Psoas muscle (tissue), 8 donors: ENCODE data around the gene TENM4. TPM values are rescaled to one million over a fixed set of nuclear protein-coding genes. Genes with fewer than 3 reads are reported as not detected.

ENCODE experiments used
- ATAC-seq, 4 donors: fragments of 200-7000 bp; cut with Tn5 transposase; one replicate each; pipeline ENCODE4 v1.9.1; 2020; ENCODE audit warnings: moderate library complexity in 3 of 4, mild to moderate bottlenecking in 2 of 4
- DNase-seq, 2 donors: peaks; one replicate each; pipeline ENCODE4 v3.0.0-alpha.2; 2020
- H3K27ac ChIP-seq: fragments of 200-600 bp; one replicate; pipeline ENCODE4 v1.8.0; 2022
- H3K27me3 ChIP-seq, 3 donors: fragments of 200-600 bp in 1 of 3; one replicate each; pipeline versions ENCODE4 v1.6.1 to v1.8.0; 2013 to 2022; ENCODE audit warnings: low read length in 2 of 3, mild to moderate bottlenecking in 2 of 3, moderate library complexity in 1 of 3; ENCODE audit not compliant: insufficient read depth in 3 of 3
- H3K36me3 ChIP-seq, 2 donors: fragments of 200-600 bp in 1 of 2; one replicate each; pipeline versions ENCODE4 v1.6.1 to v1.8.0; 2013 to 2022; ENCODE audit warnings: low read depth in 1 of 2, mild to moderate bottlenecking in 1 of 2, moderate library complexity in 1 of 2; ENCODE audit not compliant: insufficient read depth in 1 of 2
- H3K4me1 ChIP-seq: fragments of 200-600 bp; one replicate; pipeline ENCODE4 v1.8.0; 2022
- H3K4me3 ChIP-seq: fragments of 200-600 bp; one replicate; pipeline ENCODE4 v1.8.0; 2022; ENCODE audit warnings: mild to moderate bottlenecking
- H3K9me3 ChIP-seq: fragments of 200-600 bp; one replicate; pipeline ENCODE4 v1.8.0; 2022
- CTCF ChIP-seq: fragments of 200-600 bp; IDR thresholded peaks from one replicate; pipeline ENCODE4 v1.8.0; 2022; ENCODE audit warnings: antibody characterized with exemption
- WGBS, 3 donors: extraction: QIAGEN DNeasy Blood & Tissue Kit; methylation state at CpG; one replicate each; pipeline versions ENCODE4 v1.1.6 to v1.1.7; 2013; 5-methylcytosine and 5-hydroxymethylcytosine counted together
- intact Hi-C, 2 donors: fragments of 100-400 bp; cut with DNase I; formaldehyde crosslinking; loops; one replicate each; pipeline versions ENCODE4 v1.11.0 to v1.14.2; 2022
- polyA plus RNA-seq, 3 donors: library from polyadenylated mRNA; stranded (reverse); fragments of 200-250 nt; gene quantifications; one replicate each; pipeline ENCODE4 v1.2.3, GENCODE V29; 2013
- total RNA-seq, 4 donors: library from RNA; stranded (reverse); fragmentation: NEBNext Ultra II Directional in 2 of 4; extraction: Animal tissue kit (Norgen Biotek cat#: 25700) in 2 of 4; gene quantifications; one replicate each; pipeline versions ENCODE4 v1.2.1 to v1.2.4, GENCODE V29; 2021 to 2023
- donor health status: healthy with polysubstance abuse.
- donor health status: DM: no; HTN: no; CAD: no; lungs with moderate emphysema.
- donor health status: Bipolar disorder and iron deficiency.
- donor health status: healthy.
- donor health status: DM: yes; HTN: yes; CAD: no.
- donor health status: DM: no; HTN: no; CAD: no.
- donor health status: DM: no; HTN: no; CAD: no.
- donor health status: DM: yes; HTN: yes; CAD: no.

The TENM4 gene
- total and polyA plus RNA-seq, 7 donors = 0.05 to 1.7 (median 0.48) TPM

GRCh38 chr11:78841456-78842060 lies 599.3 kb downstream of the TENM4 start:
- Histone ChIP-seq H3K27me3 (no peaks in the 10 kb centered on the region), H3K9me3 (no peaks in the 10 kb centered on the region), H3K4me3 (no peak overlapping the region), H3K4me1 (no peaks in the 10 kb centered on the region), H3K36me3 (no peaks in the 10 kb centered on the region), H3K27ac (no peak overlapping the region)
- intact Hi-C loops = no loop called here
- DNase-seq (no peak), ATAC-seq (no peak)
- no peak for TF ChIP-seq CTCF
- WGBS, 3 donors = 75 to 77% (median 77%) methylated on average over 5 of the region's 5 CpGs

- no peak for TF ChIP-seq CTCF
- intact Hi-C loops = no loop called here
- ATAC-seq = peak in 1 of 4 donors; percentile 36
- DNase-seq = no peak
- no peaks in the 10 kb centered on the region for H3K9me3 ChIP-seq
- H3K36me3 ChIP-seq = no peaks in the 10 kb centered on the region
- no peaks in the 10 kb centered on the region for H3K27me3 ChIP-seq
- H3K4me3 ChIP-seq = no peak overlapping the region
- no peak overlapping the region for H3K27ac ChIP-seq
- WGBS, 3 donors = 66 to 73% (median 69%) methylated on average over 4 of the region's 4 CpGs
- no peaks in the 10 kb centered on the region for H3K4me1 ChIP-seq
These were observed 600.2 kb downstream of the TENM4 start for GRCh38 chr11:78840623-78841022.

- Histone ChIP-seq H3K27me3 (no peaks in the 10 kb centered on the region), H3K4me1 (no peaks in the 10 kb centered on the region), H3K4me3 (no peak overlapping the region), H3K27ac (no peak overlapping the region), H3K9me3 (no peaks in the 10 kb centered on the region), H3K36me3 (no peaks in the 10 kb centered on the region)
- ATAC-seq = no peak
- 51 to 63% (median 62%) methylated on average over 3 of the region's 3 CpGs for WGBS, 3 donors
- no peak for TF ChIP-seq CTCF
- no peak for DNase-seq
- intact Hi-C loops = no loop called here
These were observed 600.6 kb downstream of the TENM4 start for GRCh38 chr11:78840200-78840599.

- H3K4me1 ChIP-seq = no peaks in the 10 kb centered on the region
- WGBS, 3 donors = 83 to 91% (median 88%) methylated on average over 2 of the region's 2 CpGs
- no peaks in the 10 kb centered on the region for H3K9me3 ChIP-seq
- no peak for TF ChIP-seq CTCF
- H3K27me3 ChIP-seq = no peaks in the 10 kb centered on the region
- no peaks in the 10 kb centered on the region for H3K36me3 ChIP-seq
- H3K4me3 ChIP-seq = no peak overlapping the region
- no peak overlapping the region for H3K27ac ChIP-seq
- intact Hi-C loops = no loop called here
- no peak for DNase-seq
- ATAC-seq = no peak
These were observed 602.4 kb downstream of the TENM4 start for GRCh38 chr11:78838417-78838816.

- ATAC-seq = no peak
- Histone ChIP-seq H3K4me1 (no peaks in the 10 kb centered on the region), H3K9me3 (no peaks in the 10 kb centered on the region), H3K27ac (no peak overlapping the region), H3K4me3 (no peak overlapping the region), H3K27me3 (no peaks in the 10 kb centered on the region), H3K36me3 (no peaks in the 10 kb centered on the region)
- no peak for DNase-seq
- intact Hi-C loops = no loop called here
- TF ChIP-seq CTCF = no peak
- WGBS, 3 donors = 92 to 94% (median 94%) methylated on average over 5 of the region's 5 CpGs
These were observed 605.2 kb downstream of the TENM4 start for GRCh38 chr11:78835646-78836045.
